OCI-LY7 (cell line): ENCODE data around the gene TMEM131L. TPM values are rescaled to one million over a fixed set of nuclear protein-coding genes. Genes with fewer than 3 reads are reported as not detected.

ENCODE experiments used
- BruUV-seq: library from RNA; stranded (reverse); fragments of 400-500 nt; replicated peaks from 2 replicates; lab custom pipeline; 2021; lab: Mats Ljungman, UMichigan
- CTCF ChIA-PET: fragments of 300-600 bp; sonication (Branson Sonifier 250); formaldehyde crosslinking; loops from one replicate; lab custom pipeline; 2022; ENCODE audit warnings: antibody characterized with exemption; ENCODE audit not compliant: unreplicated experiment; lab: Charles Lee
- POLR2A ChIA-PET: fragments of 300-600 bp; sonication (Branson Sonifier 250); formaldehyde crosslinking; loops from one replicate; lab custom pipeline; 2022; ENCODE audit warnings: antibody characterized with exemption; lab: Charles Lee
- DNase-seq: peaks from one replicate; pipeline ENCODE4 v3.0.0-alpha.2; 2015; ENCODE audit warnings: low spot score
- H2AFZ ChIP-seq: fragments of 200-600 bp; sonication (generic), shearing (Covaris generic); 2 replicates; pipeline ENCODE4 v1.6.1; 2014; ENCODE audit warnings: mild to moderate bottlenecking, antibody characterized with exemption, low read length, moderate library complexity
- H3K27ac ChIP-seq: fragments of 200-600 bp; sonication (generic); 2 replicates; pipeline ENCODE4 v1.5.1; 2014; ENCODE audit warnings: mixed run types, low read depth, mild to moderate bottlenecking, moderate library complexity, low read length, inconsistent platforms; ENCODE audit not compliant: poor library complexity, severe bottlenecking
- H3K36me3 ChIP-seq: fragments of 200-600 bp; sonication (generic); 2 replicates; pipeline ENCODE4 v1.6.1; 2014; ENCODE audit warnings: mild to moderate bottlenecking, antibody characterized with exemption, low read length, moderate library complexity, mixed read lengths; ENCODE audit not compliant: insufficient read depth
- H3K4me1 ChIP-seq: fragments of 200-600 bp; sonication (generic); 2 replicates; pipeline ENCODE4 v1.5.1; 2014; ENCODE audit warnings: mild to moderate bottlenecking, low read length; ENCODE audit not compliant: insufficient read depth, poor library complexity, severe bottlenecking
- H3K4me2 ChIP-seq: fragments of 200-600 bp; sonication (generic); 2 replicates; pipeline ENCODE4 v1.6.1; 2014; ENCODE audit warnings: mild to moderate bottlenecking, low read length
- H3K4me3 ChIP-seq: fragments of 200-600 bp; sonication (generic); 2 replicates; pipeline ENCODE4 v1.5.1; 2014; ENCODE audit warnings: mild to moderate bottlenecking, low read depth, low read length; ENCODE audit not compliant: poor library complexity, severe bottlenecking
- H3K79me2 ChIP-seq: fragments of 200-600 bp; sonication (generic); 2 replicates; pipeline ENCODE4 v1.6.1; 2016; ENCODE audit warnings: low read depth, mild to moderate bottlenecking, low read length, moderate library complexity, mixed read lengths; ENCODE audit not compliant: insufficient read depth
- H3K9me2 ChIP-seq: fragments of 200-600 bp; sonication (generic); 2 replicates; pipeline ENCODE4 v1.6.1; 2016; ENCODE audit warnings: mild to moderate bottlenecking, low read length, mixed read lengths; ENCODE audit not compliant: insufficient read depth
- H3K9me3 ChIP-seq: fragments of 200-600 bp; sonication (generic); 2 replicates; pipeline ENCODE4 v1.6.1; 2014; ENCODE audit warnings: mild to moderate bottlenecking, mixed run types, low read length, mixed read lengths
- H4K20me1 ChIP-seq: fragments of 200-600 bp; sonication (generic); 2 replicates; pipeline ENCODE4 v1.6.1; 2014; ENCODE audit warnings: mild to moderate bottlenecking, antibody characterized with exemption, low read length, moderate library complexity, mixed read lengths; ENCODE audit not compliant: insufficient read depth
- CTCF ChIP-seq: fragments of 200-600 bp; sonication (generic); conservative IDR thresholded peaks from 2 replicates; pipeline ENCODE4 v1.5.1; 2014; ENCODE audit warnings: mild to moderate bottlenecking, antibody characterized with exemption, low read length, moderate library complexity, mixed read lengths
- EZH2phosphoT487 ChIP-seq: fragments of 200-600 bp; sonication (generic); IDR thresholded peaks from 2 replicates; pipeline ENCODE4 v1.6.1; 2018; ENCODE audit warnings: low read depth, borderline replicate concordance, mild to moderate bottlenecking, mixed run types, antibody characterized with exemption, low read length, moderate library complexity, mixed read lengths
- intact Hi-C: fragments of 100-400 bp; cut with micrococcal nuclease; formaldehyde crosslinking; loops from one replicate; pipeline ENCODE4 v1.10.0; 2022; ENCODE audit not compliant: unreplicated experiment
- total RNA-seq, 2 experiments: library from RNA; depleted of rRNA in 1 of 2; stranded (reverse); fragments of >200 nt in 1 of 2; shearing (Covaris generic) in 1 of 2; gene quantifications; 2 replicates each; pipeline ENCODE4 v1.2.3, GENCODE V29; 2014 to 2022

Gene TMEM131L
- total RNA-seq, 2 experiments from 2014 or later: 133 to 148 TPM

- H3K36me3 ChIP-seq: peaks cover 24% of the 10 kb centered on the region
These were observed 175.4 kb downstream of the TMEM131L start for GRCh38 chr4:153641532-153641931.

GRCh38 chr4:153643406-153644383, 177.5 kb downstream of the TMEM131L start:
- CTCF ChIA-PET: interaction anchor here (0.9 to 1.4 kb wide), 3 partner anchors 9 to 517 kb away, joined by 3 read pairs; no protein-coding TSS in a partner anchor

More at GRCh38 chr4:153641532-153641931, 175.4 kb downstream of the TMEM131L start:
- no peak overlapping the region for H2AFZ ChIP-seq
- intact Hi-C loops: loop anchor here (5.0 to 10.0 kb wide), 3 partner anchors 397 to 797 kb away; no protein-coding TSS in a partner anchor
- H3K27ac ChIP-seq: no peak overlapping the region
- no peaks in the 10 kb centered on the region for H3K79me2 ChIP-seq
- no peaks in the 10 kb centered on the region for H3K9me2 ChIP-seq
- no peak overlapping the region for H3K4me2 ChIP-seq
- POLR2A ChIA-PET: interaction anchor here (0.6 to 0.7 kb wide), 2 partner anchors 145 to 398 kb away, joined by 4 read pairs; no protein-coding TSS in a partner anchor
- no peak overlapping the region for H3K4me3 ChIP-seq
- 0 out of 2 replicates have a peak, but pooled peaks cover 9% of the 10 kb centered on the region for H3K9me3 ChIP-seq
- H4K20me1 ChIP-seq: no peaks in the 10 kb centered on the region
- BruUV-seq: no TSS peak
- TF ChIP-seq CTCF: no peak
- TF ChIP-seq EZH2phosphoT487: no peak
- H3K4me1 ChIP-seq: peaks cover 22% of the 10 kb centered on the region
- CTCF ChIA-PET: no interaction called here
- DNase-seq: no peak

More at GRCh38 chr4:153643406-153644383, 177.5 kb downstream of the TMEM131L start:
- 0 out of 2 replicates have a peak, but pooled peaks cover 9% of the 10 kb centered on the region for H3K9me3 ChIP-seq
- H3K4me1 ChIP-seq: peaks cover 33% of the 10 kb centered on the region
- peak overlapping the region; percentile 66; the same call in 1 of the 2 replicates for H2AFZ ChIP-seq
- no peak overlapping the region for H3K4me3 ChIP-seq
- peak overlapping the region; percentile 50 for H3K27ac ChIP-seq
- POLR2A ChIA-PET: interaction anchor here (0.6 to 1.6 kb wide), 15 partner anchors 13 to 860 kb away, joined by 3 to 7 read pairs (median 4); no protein-coding TSS in a partner anchor
- no peaks in the 10 kb centered on the region for H3K79me2 ChIP-seq
- H3K4me2 ChIP-seq: peak overlapping the region; percentile 27; the same call in 1 of the 2 replicates
- intact Hi-C loops: loop anchor here (1.0 to 10.0 kb wide), 7 partner anchors 175 to 799 kb away; partner anchors contain the start of gene MND1
- TF ChIP-seq EZH2phosphoT487 (no peak), CTCF (peak; percentile 89)
- H3K36me3 ChIP-seq: peaks cover 2% of the 10 kb centered on the region; the same call in 1 of the 2 replicates
- peak; percentile 92 for DNase-seq
- BruUV-seq: no TSS peak
- no peaks in the 10 kb centered on the region for H4K20me1 ChIP-seq
- H3K9me2 ChIP-seq: no peaks in the 10 kb centered on the region
